ENCODE results near the gene DIDO1. TPM values are rescaled to one million over a fixed set of nuclear protein-coding genes. Genes with fewer than 3 reads are reported as not detected.

The DIDO1 gene
- total and polyA plus RNA-seq, 2 donors (not counting 1 experiment from before 2014, with no cell fraction given), result 57.6 to 124 TPM

GRCh38 chr20:62953839-62954703, 27.8 kb upstream of the DIDO1 start:
- peak overlapping the region; percentile 58 for H2AFZ ChIP-seq (ENCODE audit: insufficient read depth, low read depth, low read length, poor library complexity, severe bottlenecking)
- H3K27me3 ChIP-seq (replicated peaks in 1 of 4; ENCODE audit: control extremely low read depth in 1 of 4, control insufficient read depth in 3 of 4, insufficient read depth in 4 of 4, low read length in 3 of 4), result no peaks in the 10 kb centered on the region
- no peak for TF ChIP-seq CTCF (IDR thresholded peaks at IDR 0.05)
- no peak for TF ChIP-seq EZH2 (IDR thresholded peaks at IDR 0.05; ENCODE audit: borderline replicate concordance, insufficient read depth, low read depth, low read length, poor library complexity, severe bottlenecking)
- peaks cover 0 to 3% (median 0%) of the 10 kb centered on the region in 3 donors for H3K9me3 ChIP-seq (ENCODE audit: control extremely low read depth in 1 of 3, control insufficient read depth in 2 of 3, insufficient read depth in 1 of 3, low read length in 2 of 3)
- peaks cover 44% of the 10 kb centered on the region for H3K4me1 Mint-ChIP-seq
- DNase-seq (peak; percentile 94), ATAC-seq (ENCODE audit: low read depth) (peak; percentile 82)
- peak overlapping the region; percentile 71 for H3K9ac ChIP-seq (ENCODE audit: low read length)
- H3K4me1 ChIP-seq (ENCODE audit: control insufficient read depth in 2 of 2, insufficient read depth in 2 of 2, low read length in 2 of 2), result peaks cover 31 to 47% of the 10 kb centered on the region in 2 donors
- POLR2A ChIA-PET, result interaction anchor here (0.8 to 2.7 kb wide), 6 partner anchors 10 to 36 kb away, joined by 3 to 42 read pairs (median 8); partner anchors contain the start of genes DIDO1 and GID8
- H3K79me2 ChIP-seq (ENCODE audit: control insufficient read depth, insufficient read depth, low read length), result peaks cover 80% of the 10 kb centered on the region
- peak overlapping the region; percentile 92 for H3K27ac Mint-ChIP-seq
- CTCF ChIA-PET, result interaction anchor here (0.5 to 3.5 kb wide), 16 partner anchors 12 to 1166 kb away, joined by 3 to 24 read pairs (median 4); partner anchors contain the start of genes DIDO1 and GID8
- H3K27ac ChIP-seq (ENCODE audit: low read length in 2 of 2), result peak overlapping the region; percentile 82 to 91
- peak overlapping the region; percentile 85 for H3K4me3 Mint-ChIP-seq
- whole genome bisulfite sequencing (ENCODE audit: insufficient coverage), result 1% methylated on average over 32 of the region's 32 CpGs
- H3K4me3 ChIP-seq (ENCODE audit: control extremely low read depth in 1 of 5, extremely low read depth in 1 of 5, insufficient read depth in 1 of 5, low read depth in 2 of 5, low read length in 4 of 5), result peak overlapping the region; percentile 23 to 62 (median 54)
- H4K20me1 ChIP-seq (ENCODE audit: control insufficient read depth, insufficient read depth, low read length, poor library complexity, severe bottlenecking), result peaks cover 25% of the 10 kb centered on the region
- H3K36me3 ChIP-seq (replicated peaks in 1 of 2; ENCODE audit: control extremely low read depth in 1 of 2, control insufficient read depth in 1 of 2, extremely low read depth in 1 of 2, insufficient read depth in 2 of 2, low read length in 1 of 2), result peaks cover 0 to 33% of the 10 kb centered on the region in 2 experiments
- H3K27me3 Mint-ChIP-seq, result no peaks in the 10 kb centered on the region
- no peaks in the 10 kb centered on the region for H3K9me3 Mint-ChIP-seq (ENCODE audit: insufficient read depth)
- intact Hi-C loops (cut with micrococcal nuclease), result loop anchor here (1.0 to 10.0 kb wide), 11 partner anchors 16 to 941 kb away; partner anchors contain the start of genes BHLHE23, DIDO1, DNAJC5 and GID8
- H3K4me2 ChIP-seq (replicated peaks; ENCODE audit: low read depth, low read length, poor library complexity, severe bottlenecking), result peak overlapping the region; percentile 81

All from B cell (primary cell).